Mesenchymal stem cell (in vitro differentiated cells and primary cell): ENCODE measurements around the gene LPAR3.

Experiments
- DNase-seq: peaks from one replicate; pipeline ENCODE4 v3.0.0-alpha.2; 2013
- H2AFZ ChIP-seq: one replicate; pipeline ENCODE4 v1.6.1; 2013; ENCODE audit warnings: low read depth, mild to moderate bottlenecking, control low read depth, inconsistent platforms, low read length, moderate library complexity
- H2AK5ac ChIP-seq: 2 replicates; pipeline ENCODE4 v1.6.1; 2013; ENCODE audit warnings: low read length, moderate library complexity, mild to moderate bottlenecking, inconsistent platforms; ENCODE audit not compliant: severe bottlenecking
- H2BK120ac ChIP-seq: one replicate; pipeline ENCODE4 v1.6.1; 2013; ENCODE audit warnings: low read depth, mild to moderate bottlenecking, inconsistent platforms, low read length, moderate library complexity
- H2BK12ac ChIP-seq, 2 experiments: one replicate each; pipeline ENCODE4 v1.6.1; 2013; ENCODE audit warnings: inconsistent platforms in 2 of 2, low read length in 2 of 2, mild to moderate bottlenecking in 2 of 2, moderate library complexity in 2 of 2, control low read depth in 1 of 2
- H2BK15ac ChIP-seq: one replicate; pipeline ENCODE4 v1.6.1; 2013; ENCODE audit warnings: mild to moderate bottlenecking, low read depth, inconsistent platforms; ENCODE audit not compliant: poor library complexity, severe bottlenecking
- H2BK5ac ChIP-seq: 2 replicates; pipeline ENCODE4 v1.6.1; 2013; ENCODE audit warnings: low read depth, mild to moderate bottlenecking, low read length, control low read depth, inconsistent platforms; ENCODE audit not compliant: poor library complexity, severe bottlenecking
- H3K14ac ChIP-seq, 2 experiments: one replicate each; pipeline ENCODE4 v1.6.1; 2013; ENCODE audit warnings: inconsistent platforms in 2 of 2, low read length in 2 of 2, control low read depth in 1 of 2, mild to moderate bottlenecking in 1 of 2, moderate library complexity in 1 of 2
- H3K18ac ChIP-seq, 2 experiments: one replicate each; pipeline ENCODE4 v1.6.1; 2013; ENCODE audit warnings: inconsistent platforms in 2 of 2, low read length in 2 of 2, control low read depth in 1 of 2, low read depth in 1 of 2, mild to moderate bottlenecking in 1 of 2
- H3K23ac ChIP-seq, 2 experiments: one replicate each; pipeline ENCODE4 v1.6.1; 2013; ENCODE audit warnings: inconsistent platforms in 2 of 2, low read length in 2 of 2, mild to moderate bottlenecking in 2 of 2, moderate library complexity in 2 of 2, control low read depth in 1 of 2
- H3K27ac ChIP-seq: 2 replicates; pipeline ENCODE4 v1.5.1; 2013; ENCODE audit warnings: mild to moderate bottlenecking, moderate library complexity, low read length, control low read depth, inconsistent platforms; ENCODE audit not compliant: poor library complexity, severe bottlenecking
- H3K27me3 ChIP-seq, 2 experiments: 2 replicates each; pipeline versions ENCODE4 v1.6.1 to v1.7.0; 2013; ENCODE audit warnings: low read length in 2 of 2, mild to moderate bottlenecking in 2 of 2, moderate library complexity in 2 of 2, control low read depth in 1 of 2, inconsistent platforms in 1 of 2; ENCODE audit not compliant: control insufficient read depth in 1 of 2, insufficient read depth in 1 of 2
- H3K36me3 ChIP-seq, 2 experiments: 2 replicates each; pipeline versions ENCODE4 v1.6.1 to v1.7.0; 2013; ENCODE audit warnings: low read length in 2 of 2, control low read depth in 1 of 2, inconsistent platforms in 1 of 2, low read depth in 1 of 2, mild to moderate bottlenecking in 1 of 2; ENCODE audit not compliant: insufficient read depth in 2 of 2, control insufficient read depth in 1 of 2
- H3K4ac ChIP-seq, 2 experiments: one replicate each; pipeline ENCODE4 v1.6.1; 2013; ENCODE audit warnings: inconsistent platforms in 2 of 2, low read length in 2 of 2, mild to moderate bottlenecking in 2 of 2, moderate library complexity in 2 of 2, control low read depth in 1 of 2, low read depth in 1 of 2
- H3K4me1 ChIP-seq: 2 replicates; pipeline ENCODE4 v1.6.1; 2013; ENCODE audit warnings: low read depth, low read length, control low read depth; ENCODE audit not compliant: control insufficient read depth, insufficient read depth
- H3K4me2 ChIP-seq: 2 replicates; pipeline ENCODE4 v1.6.1; 2013; ENCODE audit warnings: low read length, mild to moderate bottlenecking, inconsistent platforms; ENCODE audit not compliant: poor library complexity, severe bottlenecking
- H3K4me3 ChIP-seq, 2 experiments: 2 replicates each; pipeline versions ENCODE4 v1.5.1 to v1.7.0; 2013; ENCODE audit warnings: low read length in 2 of 2, mild to moderate bottlenecking in 2 of 2, control low read depth in 1 of 2, low read depth in 1 of 2; ENCODE audit not compliant: insufficient read depth in 1 of 2
- H3K79me1 ChIP-seq: replicated peaks from 2 replicates; pipeline ENCODE4 v1.6.1; 2013; ENCODE audit warnings: mild to moderate bottlenecking, control low read depth, low read length, inconsistent platforms; ENCODE audit not compliant: poor library complexity, severe bottlenecking
- H3K9ac ChIP-seq: 2 replicates; pipeline ENCODE4 v1.7.0; 2013; ENCODE audit warnings: mild to moderate bottlenecking, low read length, moderate library complexity
- H3K9me3 ChIP-seq: 2 replicates; pipeline ENCODE4 v1.7.0; 2013; ENCODE audit warnings: mild to moderate bottlenecking, low read length; ENCODE audit not compliant: control insufficient read depth
- H4K8ac ChIP-seq: one replicate; pipeline ENCODE4 v1.6.1; 2013; ENCODE audit warnings: inconsistent platforms, mild to moderate bottlenecking, low read length, moderate library complexity
- H4K91ac ChIP-seq: one replicate; pipeline ENCODE4 v1.6.1; 2013; ENCODE audit warnings: mild to moderate bottlenecking, low read length, inconsistent platforms
- WGBS: methylation state at CpG from one replicate; pipeline ENCODE4 v1.1.7; 2013; ENCODE audit warnings: mixed read lengths; 5-methylcytosine and 5-hydroxymethylcytosine counted together

The LPAR3 gene

DNA sequence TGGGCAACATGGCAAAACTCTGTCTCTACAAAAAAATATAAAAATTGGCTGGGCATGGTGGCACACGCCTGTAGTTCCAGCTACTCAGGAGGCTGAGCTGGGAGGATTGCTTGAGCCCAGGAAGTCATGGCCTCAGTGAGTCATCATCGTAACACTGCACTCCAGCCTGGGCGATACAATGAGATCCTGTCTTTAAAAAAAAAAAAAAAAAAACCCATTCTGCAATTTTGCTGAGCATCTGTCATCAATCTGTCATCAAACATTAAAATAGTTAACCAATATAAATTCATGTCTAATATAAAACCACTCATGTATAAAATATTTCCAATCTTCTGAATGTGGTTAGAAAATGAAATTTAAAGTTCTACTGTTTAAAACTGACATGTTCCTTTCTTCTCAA is 56.9 kb downstream of the LPAR3 start:
- Histone ChIP-seq H3K4me2 (no peak overlapping the region), H3K4me3 (no peak overlapping the region), H3K4me1 (no peaks in the 10 kb centered on the region), H3K18ac (no peak overlapping the region), H2BK120ac (no peak overlapping the region), H3K9ac (no peak overlapping the region), H3K4ac (no peak overlapping the region), H3K14ac (no peak overlapping the region), H2BK5ac (no peak overlapping the region), H3K23ac (no peak overlapping the region), H3K27me3 (peaks cover 6 to 15% of the 10 kb centered on the region in 2 experiments), H2BK12ac (no peak overlapping the region), H3K27ac (no peak overlapping the region), H2AFZ (no peak overlapping the region), H4K91ac (no peak overlapping the region), H4K8ac (no peak overlapping the region), H3K9me3 (no peaks in the 10 kb centered on the region), H3K36me3 (no peaks in the 10 kb centered on the region), H2BK15ac (no peak overlapping the region), H3K79me1 (no peaks in the 10 kb centered on the region), H2AK5ac (no peak overlapping the region)
- DNase-seq: no peak
- over 99% methylated on average over 3 of the region's 3 CpGs for WGBS

- 88% methylated on average over 7 of the region's 7 CpGs for whole genome bisulfite sequencing
- no peak for DNase-seq
- H3K4ac ChIP-seq: no peak overlapping the region
- H3K79me1 ChIP-seq: no peaks in the 10 kb centered on the region
- H2AK5ac ChIP-seq: no peak overlapping the region
- no peak overlapping the region for H4K8ac ChIP-seq
- H3K9ac ChIP-seq: no peak overlapping the region
- no peak overlapping the region for H3K23ac ChIP-seq
- H3K9me3 ChIP-seq: no peaks in the 10 kb centered on the region
- H2AFZ ChIP-seq: no peak overlapping the region
- no peaks in the 10 kb centered on the region for H3K36me3 ChIP-seq
- peaks cover 6 to 20% of the 10 kb centered on the region in 2 experiments for H3K27me3 ChIP-seq
- no peak overlapping the region for H3K4me2 ChIP-seq
- H2BK5ac ChIP-seq: no peak overlapping the region
- no peaks in the 10 kb centered on the region for H3K4me1 ChIP-seq
- no peak overlapping the region for H4K91ac ChIP-seq
- no peak overlapping the region for H2BK12ac ChIP-seq
- no peak overlapping the region for H2BK120ac ChIP-seq
- H3K18ac ChIP-seq: no peak overlapping the region
- H2BK15ac ChIP-seq: no peak overlapping the region
- no peak overlapping the region for H3K27ac ChIP-seq
- no peak overlapping the region for H3K4me3 ChIP-seq
- no peak overlapping the region for H3K14ac ChIP-seq
Observed at GRCh38 chr1:84835169-84835568, 57.8 kb downstream of the LPAR3 start.

- no peak overlapping the region for H4K91ac ChIP-seq
- H3K27ac ChIP-seq: no peak overlapping the region
- H2AK5ac ChIP-seq: no peak overlapping the region
- no peak overlapping the region for H2BK120ac ChIP-seq
- H3K18ac ChIP-seq: no peak overlapping the region
- H2AFZ ChIP-seq: no peak overlapping the region
- no peak overlapping the region for H2BK12ac ChIP-seq
- no peak for DNase-seq
- no peak overlapping the region for H3K4ac ChIP-seq
- no peak overlapping the region for H3K14ac ChIP-seq
- H3K27me3 ChIP-seq: peaks cover 6 to 17% of the 10 kb centered on the region in 2 experiments
- no peaks in the 10 kb centered on the region for H3K36me3 ChIP-seq
- no peak overlapping the region for H3K9ac ChIP-seq
- H3K4me1 ChIP-seq: no peaks in the 10 kb centered on the region
- no peaks in the 10 kb centered on the region for H3K9me3 ChIP-seq
- no peak overlapping the region for H3K4me2 ChIP-seq
- no peak overlapping the region for H2BK5ac ChIP-seq
- H3K23ac ChIP-seq: no peak overlapping the region
- H4K8ac ChIP-seq: no peak overlapping the region
- no peaks in the 10 kb centered on the region for H3K79me1 ChIP-seq
- no peak overlapping the region for H2BK15ac ChIP-seq
- no peak overlapping the region for H3K4me3 ChIP-seq
- WGBS: no CpG with 5 or more reads among the region's 1 CpG
Observed at GRCh38 chr1:84834419-84835064, 58.5 kb downstream of the LPAR3 start.

DNA sequence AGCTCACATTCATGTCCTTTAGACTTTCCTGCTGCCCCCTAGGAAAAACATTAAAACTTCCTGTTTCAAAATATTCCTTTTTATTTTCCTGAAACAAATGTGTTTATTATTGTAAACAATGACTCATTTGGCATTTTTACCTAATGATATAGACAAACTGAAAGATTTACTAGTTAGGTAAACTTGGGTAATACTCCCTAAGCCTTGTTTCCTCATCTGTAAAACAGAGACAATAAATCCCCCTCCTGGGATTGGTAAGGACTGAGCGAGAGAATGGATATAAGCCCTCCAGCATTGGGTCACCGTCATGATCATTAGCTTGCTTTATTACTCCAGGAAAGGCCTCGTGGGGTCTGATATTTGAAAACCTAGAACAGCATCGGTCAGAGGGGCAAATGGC is 59.8 kb downstream of the LPAR3 start:
- Histone ChIP-seq H3K9ac (no peak overlapping the region), H3K27ac (no peak overlapping the region), H3K18ac (no peak overlapping the region), H3K4me1 (no peaks in the 10 kb centered on the region), H3K9me3 (no peaks in the 10 kb centered on the region), H4K8ac (no peak overlapping the region), H3K14ac (no peak overlapping the region), H2AFZ (no peak overlapping the region), H3K36me3 (no peaks in the 10 kb centered on the region), H3K23ac (no peak overlapping the region), H3K4ac (no peak overlapping the region), H3K4me3 (no peak overlapping the region), H2BK120ac (no peak overlapping the region), H3K27me3 (peaks cover 4 to 10% of the 10 kb centered on the region in 2 experiments), H2BK5ac (no peak overlapping the region), H3K79me1 (no peaks in the 10 kb centered on the region), H3K4me2 (no peak overlapping the region), H2AK5ac (no peak overlapping the region), H2BK15ac (no peak overlapping the region), H2BK12ac (no peak overlapping the region), H4K91ac (no peak overlapping the region)
- peak; percentile 45 for DNase-seq
- WGBS: 77% methylated on average over 4 of the region's 4 CpGs
